Sigmoid colon (tissue), 4 donors: Measurements from ENCODE around the gene PLG.

ENCODE experiments used
- EP300 ChIP-seq, 4 donors: sonication (generic); formaldehyde crosslinking; IDR thresholded peaks; one replicate each; pipeline ENCODE4 v1.6.1; 2017; ENCODE audit warnings: antibody characterized with exemption in 4 of 4
- POLR2A ChIP-seq, 2 donors: fragments of 450-650 bp; IDR thresholded peaks; one replicate each; pipeline ENCODE4 v1.6.1; 2016; ENCODE audit warnings: antibody characterized with exemption in 2 of 2, mild to moderate bottlenecking in 2 of 2, moderate library complexity in 2 of 2
- POLR2AphosphoS5 ChIP-seq, 4 donors: sonication (generic); formaldehyde crosslinking; IDR thresholded peaks; one replicate each; pipeline ENCODE4 v1.6.1; 2017; ENCODE audit warnings: antibody characterized with exemption in 4 of 4
- TF ChIP-seq, protein P1 (sequence below), 4 experiments: fragments of 450-650 bp in 3 of 4; fragments of 200-600 bp in 1 of 4; IDR thresholded peaks; one replicate each; pipeline ENCODE4 v1.5.1; 2016 to 2019; ENCODE audit warnings: antibody characterized with exemption in 4 of 4, mild to moderate bottlenecking in 3 of 4, moderate library complexity in 2 of 4

GRCh38 chr6:160799801-160800506 is 97.9 kb downstream of the PLG start:
- TF ChIP-seq, protein P1, sequence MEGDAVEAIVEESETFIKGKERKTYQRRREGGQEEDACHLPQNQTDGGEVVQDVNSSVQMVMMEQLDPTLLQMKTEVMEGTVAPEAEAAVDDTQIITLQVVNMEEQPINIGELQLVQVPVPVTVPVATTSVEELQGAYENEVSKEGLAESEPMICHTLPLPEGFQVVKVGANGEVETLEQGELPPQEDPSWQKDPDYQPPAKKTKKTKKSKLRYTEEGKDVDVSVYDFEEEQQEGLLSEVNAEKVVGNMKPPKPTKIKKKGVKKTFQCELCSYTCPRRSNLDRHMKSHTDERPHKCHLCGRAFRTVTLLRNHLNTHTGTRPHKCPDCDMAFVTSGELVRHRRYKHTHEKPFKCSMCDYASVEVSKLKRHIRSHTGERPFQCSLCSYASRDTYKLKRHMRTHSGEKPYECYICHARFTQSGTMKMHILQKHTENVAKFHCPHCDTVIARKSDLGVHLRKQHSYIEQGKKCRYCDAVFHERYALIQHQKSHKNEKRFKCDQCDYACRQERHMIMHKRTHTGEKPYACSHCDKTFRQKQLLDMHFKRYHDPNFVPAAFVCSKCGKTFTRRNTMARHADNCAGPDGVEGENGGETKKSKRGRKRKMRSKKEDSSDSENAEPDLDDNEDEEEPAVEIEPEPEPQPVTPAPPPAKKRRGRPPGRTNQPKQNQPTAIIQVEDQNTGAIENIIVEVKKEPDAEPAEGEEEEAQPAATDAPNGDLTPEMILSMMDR (IDR thresholded peaks at IDR 0.05) = no peak
- TF ChIP-seq POLR2AphosphoS5 (IDR thresholded peaks at IDR 0.05) (no peak), POLR2A (IDR thresholded peaks at IDR 0.05) (no peak), EP300 (IDR thresholded peaks at IDR 0.05) (no peak)
